Peyer's patch (tissue), 4 donors: Measurements from ENCODE around the gene PRTG. TPM values are rescaled to one million over a fixed set of nuclear protein-coding genes. Genes with fewer than 3 reads are reported as not detected.

ENCODE experiments used
- DNase-seq, 3 donors: peaks; one replicate each; pipeline ENCODE4 v3.0.0-alpha.2; 2017 to 2019
- H3K27ac ChIP-seq, 4 donors: fragments of 200-600 bp; sonication (generic); one replicate each; pipeline ENCODE4 v1.5.1; 2016 to 2019
- H3K27me3 ChIP-seq, 2 donors: fragments of 200-600 bp; sonication (generic); one replicate each; pipeline ENCODE4 v1.5.1; 2019
- H3K36me3 ChIP-seq, 3 donors: fragments of 200-600 bp; sonication (generic); one replicate each; pipeline ENCODE4 v1.5.1; 2016 to 2019
- H3K4me1 ChIP-seq, 4 donors: fragments of 200-600 bp; sonication (generic); one replicate each; pipeline ENCODE4 v1.5.1; 2016 to 2019
- H3K4me3 ChIP-seq, 4 donors: fragments of 200-600 bp; sonication (generic); 1 replicate in 3 of 4; 2 replicates in 1 of 4; pipeline ENCODE4 v1.5.1; 2016 to 2019; ENCODE audit warnings: mild to moderate bottlenecking in 1 of 4
- H3K9me3 ChIP-seq, 4 donors: fragments of 200-600 bp; sonication (generic); one replicate each; pipeline ENCODE4 v1.5.1; 2016 to 2019; ENCODE audit warnings: mild to moderate bottlenecking in 1 of 4
- POLR2A ChIP-seq, 2 donors: fragments of 450-650 bp; IDR thresholded peaks; one replicate each; pipeline ENCODE4 v1.5.1; 2017; ENCODE audit warnings: antibody characterized with exemption in 2 of 2, mild to moderate bottlenecking in 2 of 2, moderate library complexity in 2 of 2
- total RNA-seq, 4 donors: library from RNA; depleted of rRNA; stranded (reverse); fragments of >200 nt; gene quantifications; one replicate each; pipeline ENCODE4 v1.1.0, GENCODE V29; 2016
- TF ChIP-seq, protein P1 (sequence below), 6 experiments: fragments of 450-650 bp in 4 of 6; fragments of 200-600 bp in 2 of 6; sonication (generic) in 1 of 6; IDR thresholded peaks; one replicate each; pipeline ENCODE4 v1.5.1; 2017 to 2019; ENCODE audit warnings: antibody characterized with exemption in 6 of 6, mild to moderate bottlenecking in 3 of 6, moderate library complexity in 1 of 6

The PRTG gene
- total RNA-seq, 4 donors from 2014 or later = 0.19 to 6.6 (median 0.54) TPM; not detected in 1

DNA sequence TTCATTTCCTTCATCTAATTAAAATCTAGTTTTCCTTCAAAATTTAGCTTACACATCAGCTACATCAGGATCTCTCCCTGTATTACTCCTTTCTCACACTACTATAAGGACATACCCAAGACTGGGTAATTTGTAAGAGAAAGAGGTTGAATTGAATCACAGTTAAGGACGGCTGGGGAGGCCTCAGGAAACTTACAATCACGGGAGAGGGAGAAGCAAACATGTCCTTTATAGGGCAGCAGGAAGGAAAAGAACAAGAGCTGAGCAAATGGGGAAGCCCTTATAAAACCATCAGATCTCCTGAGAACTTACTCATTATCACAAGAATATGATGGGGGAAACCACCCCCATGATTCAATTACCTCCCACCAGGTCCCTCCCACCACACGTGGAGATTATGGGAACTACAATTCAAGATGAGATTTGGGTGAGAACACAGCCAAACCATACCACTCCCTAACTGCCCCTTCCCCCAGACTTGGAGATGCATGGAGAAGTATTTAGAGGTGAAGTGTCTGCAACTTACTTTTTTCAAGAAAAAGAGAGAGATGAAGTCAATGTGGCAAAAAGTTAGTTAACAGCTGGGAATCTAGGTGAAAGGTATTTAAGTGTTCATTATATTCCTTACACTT is 21.3 kb downstream of the PRTG start:
- DNase-seq = no peak
- H3K36me3 ChIP-seq = no peaks in the 10 kb centered on the region
- TF ChIP-seq POLR2A (IDR thresholded peaks at IDR 0.05) = no peak
- TF ChIP-seq, protein P1, sequence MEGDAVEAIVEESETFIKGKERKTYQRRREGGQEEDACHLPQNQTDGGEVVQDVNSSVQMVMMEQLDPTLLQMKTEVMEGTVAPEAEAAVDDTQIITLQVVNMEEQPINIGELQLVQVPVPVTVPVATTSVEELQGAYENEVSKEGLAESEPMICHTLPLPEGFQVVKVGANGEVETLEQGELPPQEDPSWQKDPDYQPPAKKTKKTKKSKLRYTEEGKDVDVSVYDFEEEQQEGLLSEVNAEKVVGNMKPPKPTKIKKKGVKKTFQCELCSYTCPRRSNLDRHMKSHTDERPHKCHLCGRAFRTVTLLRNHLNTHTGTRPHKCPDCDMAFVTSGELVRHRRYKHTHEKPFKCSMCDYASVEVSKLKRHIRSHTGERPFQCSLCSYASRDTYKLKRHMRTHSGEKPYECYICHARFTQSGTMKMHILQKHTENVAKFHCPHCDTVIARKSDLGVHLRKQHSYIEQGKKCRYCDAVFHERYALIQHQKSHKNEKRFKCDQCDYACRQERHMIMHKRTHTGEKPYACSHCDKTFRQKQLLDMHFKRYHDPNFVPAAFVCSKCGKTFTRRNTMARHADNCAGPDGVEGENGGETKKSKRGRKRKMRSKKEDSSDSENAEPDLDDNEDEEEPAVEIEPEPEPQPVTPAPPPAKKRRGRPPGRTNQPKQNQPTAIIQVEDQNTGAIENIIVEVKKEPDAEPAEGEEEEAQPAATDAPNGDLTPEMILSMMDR (IDR thresholded peaks at IDR 0.05) = no peak
- H3K4me3 ChIP-seq = no peak overlapping the region
- H3K27me3 ChIP-seq = no peaks in the 10 kb centered on the region
- H3K9me3 ChIP-seq = no peaks in the 10 kb centered on the region
- H3K27ac ChIP-seq = no peak overlapping the region
- no peaks in the 10 kb centered on the region for H3K4me1 ChIP-seq

DNA sequence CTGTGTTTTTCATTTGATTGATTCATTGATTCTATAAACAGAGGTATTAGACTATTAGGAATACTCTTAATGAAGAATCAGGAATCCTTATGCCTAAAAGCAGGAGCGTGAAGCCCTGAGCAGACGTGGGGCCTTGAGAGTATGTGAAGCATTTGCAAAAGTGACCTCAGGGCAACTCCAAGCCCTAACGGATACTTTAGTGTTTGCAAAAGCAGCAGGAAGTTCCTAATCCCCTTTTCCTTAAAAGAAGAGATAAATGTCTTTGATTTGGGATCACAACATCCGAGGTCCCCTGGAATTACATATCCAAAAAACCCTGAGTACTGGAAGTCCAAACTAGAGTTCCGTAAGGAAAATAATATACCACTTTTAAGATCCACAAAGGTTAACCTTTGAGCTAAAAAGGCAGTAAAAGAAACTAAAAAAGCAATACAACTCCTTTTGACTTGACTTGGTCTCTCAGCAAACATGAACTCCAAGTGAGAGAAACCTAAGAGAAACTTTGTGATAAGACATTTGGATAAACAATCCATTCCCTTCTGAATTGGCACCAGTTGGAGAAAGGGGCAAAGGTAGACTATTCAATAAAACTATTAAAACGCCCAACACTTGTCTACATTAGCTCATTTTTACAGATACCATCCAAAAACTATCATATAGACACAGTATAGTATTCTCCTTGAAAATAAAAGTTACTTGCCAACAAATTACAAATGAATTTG is 27.4 kb downstream of the PRTG start:
- TF ChIP-seq, protein P1 (IDR thresholded peaks at IDR 0.05) = no peak
- TF ChIP-seq POLR2A (IDR thresholded peaks at IDR 0.05) = no peak

DNA sequence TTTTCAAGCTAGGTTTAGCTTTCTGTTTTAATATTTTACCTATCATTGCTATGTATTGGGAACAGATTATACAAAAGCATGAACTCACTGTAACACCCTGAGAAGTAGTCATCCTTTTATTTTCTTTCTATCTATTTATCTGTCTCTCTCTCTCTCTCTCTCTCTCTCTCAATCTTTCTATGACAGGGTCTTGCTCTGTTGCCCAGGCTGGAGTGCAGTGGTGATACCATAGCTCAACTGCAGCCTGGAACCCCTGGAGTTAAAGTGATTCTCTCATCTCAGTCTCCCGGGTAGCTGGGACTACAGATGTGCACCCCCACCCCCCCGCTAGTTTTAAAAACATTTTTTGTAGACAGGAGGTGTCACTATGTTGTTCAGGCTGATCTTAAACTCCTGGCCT is 28.9 kb downstream of the PRTG start:
- Histone ChIP-seq H3K9me3 (no peaks in the 10 kb centered on the region), H3K27ac (no peak overlapping the region), H3K4me3 (no peak overlapping the region), H3K27me3 (no peaks in the 10 kb centered on the region), H3K36me3 (no peaks in the 10 kb centered on the region), H3K4me1 (no peaks in the 10 kb centered on the region)
- DNase-seq = no peak
- TF ChIP-seq, protein P1 (IDR thresholded peaks at IDR 0.05) = no peak
- TF ChIP-seq POLR2A (IDR thresholded peaks at IDR 0.05) = no peak

More for the DNA sequence above, 27.4 kb downstream of the PRTG start:
- DNase-seq = no peak
- H3K4me3 ChIP-seq = no peak overlapping the region
- H3K4me1 ChIP-seq = no peaks in the 10 kb centered on the region
- no peaks in the 10 kb centered on the region for H3K27me3 ChIP-seq
- no peaks in the 10 kb centered on the region for H3K36me3 ChIP-seq
- no peaks in the 10 kb centered on the region for H3K9me3 ChIP-seq
- no peak overlapping the region for H3K27ac ChIP-seq

GRCh38 chr15:55712363-55712762 is 30.6 kb downstream of the PRTG start:
- Histone ChIP-seq H3K4me3 (no peak overlapping the region), H3K4me1 (no peaks in the 10 kb centered on the region), H3K27me3 (no peaks in the 10 kb centered on the region), H3K36me3 (no peaks in the 10 kb centered on the region), H3K27ac (no peak overlapping the region), H3K9me3 (no peaks in the 10 kb centered on the region)
- DNase-seq = no peak
- no peak for TF ChIP-seq POLR2A (IDR thresholded peaks at IDR 0.05)
- TF ChIP-seq, protein P1 (IDR thresholded peaks at IDR 0.05) = no peak

GRCh38 chr15:55710286-55710685 is 32.7 kb downstream of the PRTG start:
- H3K27me3 ChIP-seq = no peaks in the 10 kb centered on the region
- H3K27ac ChIP-seq = no peak overlapping the region
- no peak overlapping the region for H3K4me3 ChIP-seq
- no peaks in the 10 kb centered on the region for H3K36me3 ChIP-seq
- DNase-seq = no peak
- TF ChIP-seq, protein P1 (IDR thresholded peaks at IDR 0.05) = no peak
- no peak for TF ChIP-seq POLR2A (IDR thresholded peaks at IDR 0.05)
- H3K9me3 ChIP-seq = no peaks in the 10 kb centered on the region
- H3K4me1 ChIP-seq = no peaks in the 10 kb centered on the region
